Ectodermal cell (in vitro differentiated cells): ENCODE results near the gene RAD1. TPM values are rescaled to one million over a fixed set of nuclear protein-coding genes. Genes with fewer than 3 reads are reported as not detected.

Source experiments
- H3K27ac ChIP-seq: 2 replicates; pipeline ENCODE4 v1.7.0; 2013; ENCODE audit warnings: mild to moderate bottlenecking, low read depth, low read length; ENCODE audit not compliant: insufficient read depth, poor library complexity, severe bottlenecking
- H3K27me3 ChIP-seq: 2 replicates; pipeline ENCODE4 v1.7.0; 2013; ENCODE audit warnings: mild to moderate bottlenecking, low read length; ENCODE audit not compliant: insufficient read depth, control insufficient read depth, poor library complexity, severe bottlenecking
- H3K36me3 ChIP-seq: one replicate; pipeline ENCODE4 v1.7.0; 2013; ENCODE audit warnings: low read length; ENCODE audit not compliant: control insufficient read depth, insufficient read depth
- H3K4me1 ChIP-seq: one replicate; pipeline ENCODE4 v1.7.0; 2013; ENCODE audit warnings: low read length; ENCODE audit not compliant: control insufficient read depth, insufficient read depth
- H3K4me3 ChIP-seq: 2 replicates; pipeline ENCODE4 v1.7.0; 2013; ENCODE audit warnings: low read depth, low read length, control low read depth; ENCODE audit not compliant: insufficient read depth
- H3K9me3 ChIP-seq: 2 replicates; pipeline ENCODE4 v1.7.0; 2013; ENCODE audit warnings: mild to moderate bottlenecking, low read length, moderate library complexity; ENCODE audit not compliant: control insufficient read depth
- WGBS, 2 experiments: methylation state at CpG; one replicate each; pipeline ENCODE4 v1.1.7; 2013; ENCODE audit warnings: missing lambda C conversion rate in 2 of 2; 5-methylcytosine and 5-hydroxymethylcytosine counted together
- polyA plus RNA-seq, 4 experiments: library from polyadenylated mRNA; stranded (reverse); fragments of 50-300 nt; gene quantifications; one replicate each; pipeline ENCODE4 v1.2.3, GENCODE V29; 2013

RAD1 gene
- polyA plus RNA-seq (2013, experiment 1 of 4) = 36.6 TPM
- 39.4 TPM for polyA plus RNA-seq (2013, experiment 2 of 4)
- 34.5 TPM for polyA plus RNA-seq (2013, experiment 3 of 4)
- 32.5 TPM for polyA plus RNA-seq (2013, experiment 4 of 4)

- Histone ChIP-seq H3K4me3 (peak within 1 kb of the TSS; percentile 98), H3K9me3 (no peaks in the 10 kb centered on the region), H3K27ac (peak within 1 kb of the TSS; percentile 89), H3K36me3 (peaks cover 15% of the 10 kb centered on the region), H3K4me1 (peaks cover 6% of the 10 kb centered on the region), H3K27me3 (no peaks in the 10 kb centered on the region)
- 0% methylated on average over 67 of the region's 67 CpGs for WGBS, 2 experiments
These were observed at the start of gene RAD1, which contains the start of gene BRIX1 for GRCh38 chr5:34915139-34915855. Gene RAD1, minus strand, starts transcription at chr5:34915504. Its CDS starts 612 bp downstream, at chr5:34914892. Gene BRIX1, plus strand, starts transcription at chr5:34915711. Its CDS starts 28 bp downstream, at chr5:34915739.

GRCh38 chr5:34959323-34959722, 44.0 kb upstream of the RAD1 start:
- Histone ChIP-seq H3K9me3 (no peaks in the 10 kb centered on the region), H3K36me3 (no peaks in the 10 kb centered on the region), H3K27ac (no peak overlapping the region), H3K4me1 (no peaks in the 10 kb centered on the region), H3K4me3 (no peak overlapping the region), H3K27me3 (no peaks in the 10 kb centered on the region)
- WGBS, 2 experiments = 88 to 100% methylated on average over 1 of the region's 1 CpG

- Histone ChIP-seq H3K36me3 (no peaks in the 10 kb centered on the region), H3K4me3 (no peak overlapping the region), H3K4me1 (no peaks in the 10 kb centered on the region), H3K27ac (no peak overlapping the region), H3K27me3 (no peaks in the 10 kb centered on the region), H3K9me3 (no peaks in the 10 kb centered on the region)
- 57 to 64% methylated on average over 4 to 5 of the region's 5 CpGs for WGBS, 2 experiments
These were observed 42.8 kb upstream of the RAD1 start for GRCh38 chr5:34957857-34958690.

GRCh38 chr5:34957321-34957720, 42.0 kb upstream of the RAD1 start:
- 80 to 100% methylated on average over 1 of the region's 1 CpG for WGBS, 2 experiments
- Histone ChIP-seq H3K27me3 (no peaks in the 10 kb centered on the region), H3K9me3 (no peaks in the 10 kb centered on the region), H3K27ac (no peak overlapping the region), H3K4me1 (no peaks in the 10 kb centered on the region), H3K4me3 (no peak overlapping the region), H3K36me3 (no peaks in the 10 kb centered on the region)

- H3K9me3 ChIP-seq = no peaks in the 10 kb centered on the region
- H3K4me1 ChIP-seq = no peaks in the 10 kb centered on the region
- no peaks in the 10 kb centered on the region for H3K27me3 ChIP-seq
- no peak overlapping the region for H3K4me3 ChIP-seq
- 90 to 95% methylated on average over 9 to 11 of the region's 11 CpGs for WGBS, 2 experiments
- no peak overlapping the region for H3K27ac ChIP-seq
- peaks cover 26% of the 10 kb centered on the region for H3K36me3 ChIP-seq
These were observed 29.2 kb upstream of the RAD1 start for GRCh38 chr5:34944460-34945047.

GRCh38 chr5:34944044-34944443, 28.7 kb upstream of the RAD1 start:
- WGBS, 2 experiments = 89 to 97% methylated on average over 2 of the region's 2 CpGs
- Histone ChIP-seq H3K9me3 (no peaks in the 10 kb centered on the region), H3K4me1 (no peaks in the 10 kb centered on the region), H3K36me3 (peaks cover 26% of the 10 kb centered on the region), H3K27me3 (no peaks in the 10 kb centered on the region), H3K27ac (no peak overlapping the region), H3K4me3 (no peak overlapping the region)

- WGBS, 2 experiments = 94 to 98% methylated on average over 3 of the region's 3 CpGs
- H3K4me3 ChIP-seq = no peak overlapping the region
- no peak overlapping the region for H3K27ac ChIP-seq
- H3K9me3 ChIP-seq = no peaks in the 10 kb centered on the region
- H3K36me3 ChIP-seq = peaks cover 31% of the 10 kb centered on the region
- no peaks in the 10 kb centered on the region for H3K4me1 ChIP-seq
- no peaks in the 10 kb centered on the region for H3K27me3 ChIP-seq
These were observed 26.6 kb upstream of the RAD1 start for GRCh38 chr5:34941936-34942335.

GRCh38 chr5:34932947-34933346, 17.6 kb upstream of the RAD1 start:
- no peaks in the 10 kb centered on the region for H3K9me3 ChIP-seq
- peaks cover 13% of the 10 kb centered on the region for H3K36me3 ChIP-seq
- H3K4me3 ChIP-seq = no peak overlapping the region
- peaks cover 5% of the 10 kb centered on the region for H3K4me1 ChIP-seq
- no peak overlapping the region for H3K27ac ChIP-seq
- no peaks in the 10 kb centered on the region for H3K27me3 ChIP-seq
- WGBS, 2 experiments = 83 to 96% methylated on average over 1 to 2 of the region's 2 CpGs

- Histone ChIP-seq H3K36me3 (peaks cover 4% of the 10 kb centered on the region), H3K9me3 (no peaks in the 10 kb centered on the region), H3K4me1 (peaks cover 5% of the 10 kb centered on the region), H3K4me3 (peak overlapping the region; percentile 80), H3K27ac (no peak overlapping the region), H3K27me3 (no peaks in the 10 kb centered on the region)
- WGBS, 2 experiments = 75 to 80% methylated on average over 4 of the region's 4 CpGs
These were observed 15.6 kb upstream of the RAD1 start for GRCh38 chr5:34930870-34931269.

- Histone ChIP-seq H3K4me1 (peaks cover 5% of the 10 kb centered on the region), H3K27ac (no peak overlapping the region), H3K36me3 (peaks cover 4% of the 10 kb centered on the region), H3K4me3 (peak overlapping the region; percentile 80), H3K27me3 (no peaks in the 10 kb centered on the region), H3K9me3 (no peaks in the 10 kb centered on the region)
- 2% methylated on average over 3 of the region's 3 CpGs for WGBS, 2 experiments
These were observed 15.1 kb upstream of the RAD1 start for GRCh38 chr5:34930462-34930844.
